ENCODE data around the gene SATB2. TPM values are rescaled to one million over a fixed set of nuclear protein-coding genes. Genes with fewer than 3 reads are reported as not detected.

SATB2 gene
- total and polyA plus RNA-seq, 2 experiments from 2014 or later, result 1.6 to 6.0 TPM

DNA sequence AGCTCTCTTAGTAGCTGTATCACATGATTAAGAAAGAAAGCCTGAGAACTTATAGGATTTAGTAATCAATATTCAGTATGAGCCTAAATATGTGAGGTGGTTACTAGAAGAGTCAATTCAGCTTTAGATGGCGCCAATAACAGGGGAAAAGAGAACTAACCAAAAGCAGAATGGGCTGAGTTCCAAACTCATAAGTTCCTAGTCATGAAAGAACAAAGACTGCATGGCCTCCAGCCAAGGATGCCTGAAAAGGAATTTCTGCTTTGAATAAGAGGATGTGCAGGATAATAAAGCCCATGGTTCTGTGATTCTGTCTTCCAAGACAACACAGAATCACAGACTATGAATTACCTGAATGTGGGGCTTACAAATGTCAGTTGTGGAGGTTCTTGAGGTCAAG lies 196.5 kb downstream of the SATB2 start:
- TF ChIP-seq, protein P1, sequence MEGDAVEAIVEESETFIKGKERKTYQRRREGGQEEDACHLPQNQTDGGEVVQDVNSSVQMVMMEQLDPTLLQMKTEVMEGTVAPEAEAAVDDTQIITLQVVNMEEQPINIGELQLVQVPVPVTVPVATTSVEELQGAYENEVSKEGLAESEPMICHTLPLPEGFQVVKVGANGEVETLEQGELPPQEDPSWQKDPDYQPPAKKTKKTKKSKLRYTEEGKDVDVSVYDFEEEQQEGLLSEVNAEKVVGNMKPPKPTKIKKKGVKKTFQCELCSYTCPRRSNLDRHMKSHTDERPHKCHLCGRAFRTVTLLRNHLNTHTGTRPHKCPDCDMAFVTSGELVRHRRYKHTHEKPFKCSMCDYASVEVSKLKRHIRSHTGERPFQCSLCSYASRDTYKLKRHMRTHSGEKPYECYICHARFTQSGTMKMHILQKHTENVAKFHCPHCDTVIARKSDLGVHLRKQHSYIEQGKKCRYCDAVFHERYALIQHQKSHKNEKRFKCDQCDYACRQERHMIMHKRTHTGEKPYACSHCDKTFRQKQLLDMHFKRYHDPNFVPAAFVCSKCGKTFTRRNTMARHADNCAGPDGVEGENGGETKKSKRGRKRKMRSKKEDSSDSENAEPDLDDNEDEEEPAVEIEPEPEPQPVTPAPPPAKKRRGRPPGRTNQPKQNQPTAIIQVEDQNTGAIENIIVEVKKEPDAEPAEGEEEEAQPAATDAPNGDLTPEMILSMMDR (conservative IDR thresholded peaks at IDR 0.05; ENCODE audit: low read depth in 2 of 2), result peak in 1 of 2 experiments; percentile 14; a peak in 1 of 4 replicates
- TF ChIP-seq, protein P2, sequence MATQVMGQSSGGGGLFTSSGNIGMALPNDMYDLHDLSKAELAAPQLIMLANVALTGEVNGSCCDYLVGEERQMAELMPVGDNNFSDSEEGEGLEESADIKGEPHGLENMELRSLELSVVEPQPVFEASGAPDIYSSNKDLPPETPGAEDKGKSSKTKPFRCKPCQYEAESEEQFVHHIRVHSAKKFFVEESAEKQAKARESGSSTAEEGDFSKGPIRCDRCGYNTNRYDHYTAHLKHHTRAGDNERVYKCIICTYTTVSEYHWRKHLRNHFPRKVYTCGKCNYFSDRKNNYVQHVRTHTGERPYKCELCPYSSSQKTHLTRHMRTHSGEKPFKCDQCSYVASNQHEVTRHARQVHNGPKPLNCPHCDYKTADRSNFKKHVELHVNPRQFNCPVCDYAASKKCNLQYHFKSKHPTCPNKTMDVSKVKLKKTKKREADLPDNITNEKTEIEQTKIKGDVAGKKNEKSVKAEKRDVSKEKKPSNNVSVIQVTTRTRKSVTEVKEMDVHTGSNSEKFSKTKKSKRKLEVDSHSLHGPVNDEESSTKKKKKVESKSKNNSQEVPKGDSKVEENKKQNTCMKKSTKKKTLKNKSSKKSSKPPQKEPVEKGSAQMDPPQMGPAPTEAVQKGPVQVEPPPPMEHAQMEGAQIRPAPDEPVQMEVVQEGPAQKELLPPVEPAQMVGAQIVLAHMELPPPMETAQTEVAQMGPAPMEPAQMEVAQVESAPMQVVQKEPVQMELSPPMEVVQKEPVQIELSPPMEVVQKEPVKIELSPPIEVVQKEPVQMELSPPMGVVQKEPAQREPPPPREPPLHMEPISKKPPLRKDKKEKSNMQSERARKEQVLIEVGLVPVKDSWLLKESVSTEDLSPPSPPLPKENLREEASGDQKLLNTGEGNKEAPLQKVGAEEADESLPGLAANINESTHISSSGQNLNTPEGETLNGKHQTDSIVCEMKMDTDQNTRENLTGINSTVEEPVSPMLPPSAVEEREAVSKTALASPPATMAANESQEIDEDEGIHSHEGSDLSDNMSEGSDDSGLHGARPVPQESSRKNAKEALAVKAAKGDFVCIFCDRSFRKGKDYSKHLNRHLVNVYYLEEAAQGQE (IDR thresholded peaks at IDR 0.05; ENCODE audit: unreplicated experiment), result no peak
- no peak for TF ChIP-seq NANOG (IDR thresholded peaks at IDR 0.05; ENCODE audit: borderline replicate concordance)
- no peak for TF ChIP-seq JUNB (IDR thresholded peaks at IDR 0.05; ENCODE audit: unreplicated experiment)
- Histone ChIP-seq H3K4me2 (no peak overlapping the region), H3K27me3 (ENCODE audit: insufficient read depth) (no peaks in the 10 kb centered on the region), H3K9me2 (ENCODE audit: insufficient read depth) (no peaks in the 10 kb centered on the region), H3K27ac (ENCODE audit: low read depth) (no peak overlapping the region), H3K36me3 (ENCODE audit: insufficient read depth) (peaks cover 6% of the 10 kb centered on the region; the same call in 1 of the 2 replicates), H3K4me1 (ENCODE audit: insufficient read depth) (no peaks in the 10 kb centered on the region), H4K20me1 (replicated peaks; ENCODE audit: insufficient read depth) (no peaks in the 10 kb centered on the region), H2AFZ (no peak overlapping the region), H3F3A (replicated peaks; ENCODE audit: low read depth) (no peaks in the 10 kb centered on the region), H3K4me3 (no peak overlapping the region), H3K79me2 (replicated peaks; ENCODE audit: insufficient read depth) (no peaks in the 10 kb centered on the region)
- peaks cover 24% of the 10 kb centered on the region for H3K9me3 Mint-ChIP-seq
- no peak overlapping the region for H3K27ac Mint-ChIP-seq
- H3K4me3 Mint-ChIP-seq, result no peak overlapping the region
- DNase-seq (ENCODE audit: low spot score), result no peak
- H3K4me1 Mint-ChIP-seq, result no peaks in the 10 kb centered on the region
- H3K27me3 Mint-ChIP-seq (ENCODE audit: insufficient read depth, low read depth, poor library complexity), result peaks cover 1% of the 10 kb centered on the region
- ATAC-seq, result no peak
- H3K36me3 Mint-ChIP-seq (ENCODE audit: low read depth), result peaks cover 20% of the 10 kb centered on the region

DNA sequence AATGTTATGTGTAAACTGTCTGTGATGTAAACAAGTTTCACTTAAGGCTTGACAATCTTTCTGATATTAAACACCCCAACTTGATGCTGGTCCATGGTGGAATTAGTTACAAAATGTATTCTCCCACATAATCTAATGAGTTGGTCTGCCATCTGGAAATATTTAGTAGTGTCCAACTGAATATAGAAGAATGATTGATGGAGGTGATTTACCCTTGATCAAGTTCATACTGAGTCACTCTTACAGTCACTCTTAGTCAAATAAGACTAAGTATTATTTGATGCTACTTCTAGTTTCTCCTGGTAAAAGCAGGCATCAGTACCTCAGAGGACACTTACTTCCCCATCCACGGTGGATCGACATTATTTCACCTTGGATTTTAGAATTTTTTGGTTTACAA lies 198.1 kb downstream of the SATB2 start:
- no peak for ATAC-seq
- no peak overlapping the region for H3K4me3 ChIP-seq

More for the DNA sequence above, 198.1 kb downstream of the SATB2 start:
- no peak overlapping the region for H3K4me2 ChIP-seq
- H3K36me3 ChIP-seq (ENCODE audit: insufficient read depth), result peaks cover 6% of the 10 kb centered on the region; the same call in 1 of the 2 replicates
- H3K4me1 Mint-ChIP-seq, result no peaks in the 10 kb centered on the region
- H3K27ac ChIP-seq (ENCODE audit: low read depth), result no peak overlapping the region
- TF ChIP-seq, protein P2 (IDR thresholded peaks at IDR 0.05; ENCODE audit: unreplicated experiment), result no peak
- TF ChIP-seq CREB1 (CRISPR knock-in tag; IDR thresholded peaks at IDR 0.05; ENCODE audit: low read depth) (no peak), ZNF114 (CRISPR knock-in tag; IDR thresholded peaks at IDR 0.05) (no peak), EZH2phosphoT487 (IDR thresholded peaks at IDR 0.05; ENCODE audit: unreplicated experiment) (no peak), POLR2AphosphoS5 (IDR thresholded peaks at IDR 0.05; ENCODE audit: low read depth) (no peak)
- TF ChIP-seq, protein P3, sequence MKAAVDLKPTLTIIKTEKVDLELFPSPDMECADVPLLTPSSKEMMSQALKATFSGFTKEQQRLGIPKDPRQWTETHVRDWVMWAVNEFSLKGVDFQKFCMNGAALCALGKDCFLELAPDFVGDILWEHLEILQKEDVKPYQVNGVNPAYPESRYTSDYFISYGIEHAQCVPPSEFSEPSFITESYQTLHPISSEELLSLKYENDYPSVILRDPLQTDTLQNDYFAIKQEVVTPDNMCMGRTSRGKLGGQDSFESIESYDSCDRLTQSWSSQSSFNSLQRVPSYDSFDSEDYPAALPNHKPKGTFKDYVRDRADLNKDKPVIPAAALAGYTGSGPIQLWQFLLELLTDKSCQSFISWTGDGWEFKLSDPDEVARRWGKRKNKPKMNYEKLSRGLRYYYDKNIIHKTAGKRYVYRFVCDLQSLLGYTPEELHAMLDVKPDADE (IDR thresholded peaks at IDR 0.05), result no peak
- H3K4me1 ChIP-seq (ENCODE audit: insufficient read depth), result no peaks in the 10 kb centered on the region
- peaks cover 20% of the 10 kb centered on the region for H3K9me3 Mint-ChIP-seq
- no peaks in the 10 kb centered on the region for H4K20me1 ChIP-seq (replicated peaks; ENCODE audit: insufficient read depth)
- H3K36me3 Mint-ChIP-seq (ENCODE audit: low read depth), result peaks cover 20% of the 10 kb centered on the region
- no peaks in the 10 kb centered on the region for H3F3A ChIP-seq (replicated peaks; ENCODE audit: low read depth)
- H3K27me3 Mint-ChIP-seq (ENCODE audit: insufficient read depth, low read depth, poor library complexity), result peaks cover 1% of the 10 kb centered on the region
- H3K79me2 ChIP-seq (replicated peaks; ENCODE audit: insufficient read depth), result no peaks in the 10 kb centered on the region
- DNase-seq (ENCODE audit: low spot score), result no peak
- H3K27me3 ChIP-seq (ENCODE audit: insufficient read depth), result no peaks in the 10 kb centered on the region
- no peak overlapping the region for H3K4me3 Mint-ChIP-seq
- no peak overlapping the region for H2AFZ ChIP-seq
- H3K9me2 ChIP-seq (ENCODE audit: insufficient read depth), result no peaks in the 10 kb centered on the region
- no peak overlapping the region for H3K27ac Mint-ChIP-seq
